ENCODE results near the gene SEC14L2. TPM values are rescaled to one million over a fixed set of nuclear protein-coding genes. Genes with fewer than 3 reads are reported as not detected.

Gene SEC14L2
- total and polyA plus RNA-seq, 3 donors from 2014 or later, result 2.2 to 4.7 (median 3.5) TPM

DNA sequence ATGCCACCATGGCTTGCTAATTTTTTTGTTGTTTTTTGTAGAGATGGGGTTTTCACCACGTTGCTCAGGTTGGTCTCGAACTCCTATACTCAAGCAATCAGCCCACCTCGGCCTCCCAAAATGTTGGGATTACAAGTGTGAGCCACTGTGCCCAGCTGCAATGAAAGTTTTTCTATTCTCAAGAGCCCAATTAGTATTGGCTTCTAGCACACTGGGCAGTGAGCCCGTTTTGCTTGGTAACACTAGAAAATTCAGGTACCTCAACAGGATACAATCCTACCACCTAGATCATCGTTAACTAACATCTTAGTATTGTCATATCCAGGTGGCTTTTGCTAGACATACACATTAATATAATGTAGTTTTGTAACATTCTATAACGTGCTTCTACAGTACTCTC, 56.0 kb downstream of the SEC14L2 start:
- Histone ChIP-seq H3K27me3 (no peaks in the 10 kb centered on the region), H3K9me3 (no peaks in the 10 kb centered on the region), H3K27ac (no peak overlapping the region), H3K4me1 (peaks cover 6% of the 10 kb centered on the region), H3K4me3 (no peak overlapping the region), H3K36me3 (ENCODE audit: low read depth, missing control alignments) (no peaks in the 10 kb centered on the region)
- 79 to 83% methylated on average over 6 of the region's 6 CpGs for WGBS, 2 donors
- no peak for DNase-seq
- TF ChIP-seq POLR2A (IDR thresholded peaks at IDR 0.05), result no peak
- TF ChIP-seq, protein P1, sequence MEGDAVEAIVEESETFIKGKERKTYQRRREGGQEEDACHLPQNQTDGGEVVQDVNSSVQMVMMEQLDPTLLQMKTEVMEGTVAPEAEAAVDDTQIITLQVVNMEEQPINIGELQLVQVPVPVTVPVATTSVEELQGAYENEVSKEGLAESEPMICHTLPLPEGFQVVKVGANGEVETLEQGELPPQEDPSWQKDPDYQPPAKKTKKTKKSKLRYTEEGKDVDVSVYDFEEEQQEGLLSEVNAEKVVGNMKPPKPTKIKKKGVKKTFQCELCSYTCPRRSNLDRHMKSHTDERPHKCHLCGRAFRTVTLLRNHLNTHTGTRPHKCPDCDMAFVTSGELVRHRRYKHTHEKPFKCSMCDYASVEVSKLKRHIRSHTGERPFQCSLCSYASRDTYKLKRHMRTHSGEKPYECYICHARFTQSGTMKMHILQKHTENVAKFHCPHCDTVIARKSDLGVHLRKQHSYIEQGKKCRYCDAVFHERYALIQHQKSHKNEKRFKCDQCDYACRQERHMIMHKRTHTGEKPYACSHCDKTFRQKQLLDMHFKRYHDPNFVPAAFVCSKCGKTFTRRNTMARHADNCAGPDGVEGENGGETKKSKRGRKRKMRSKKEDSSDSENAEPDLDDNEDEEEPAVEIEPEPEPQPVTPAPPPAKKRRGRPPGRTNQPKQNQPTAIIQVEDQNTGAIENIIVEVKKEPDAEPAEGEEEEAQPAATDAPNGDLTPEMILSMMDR (IDR thresholded peaks at IDR 0.05), result no peak
- intact Hi-C loops (cut with DNase I; ENCODE audit: low total_unique reads), result no loop called here

DNA sequence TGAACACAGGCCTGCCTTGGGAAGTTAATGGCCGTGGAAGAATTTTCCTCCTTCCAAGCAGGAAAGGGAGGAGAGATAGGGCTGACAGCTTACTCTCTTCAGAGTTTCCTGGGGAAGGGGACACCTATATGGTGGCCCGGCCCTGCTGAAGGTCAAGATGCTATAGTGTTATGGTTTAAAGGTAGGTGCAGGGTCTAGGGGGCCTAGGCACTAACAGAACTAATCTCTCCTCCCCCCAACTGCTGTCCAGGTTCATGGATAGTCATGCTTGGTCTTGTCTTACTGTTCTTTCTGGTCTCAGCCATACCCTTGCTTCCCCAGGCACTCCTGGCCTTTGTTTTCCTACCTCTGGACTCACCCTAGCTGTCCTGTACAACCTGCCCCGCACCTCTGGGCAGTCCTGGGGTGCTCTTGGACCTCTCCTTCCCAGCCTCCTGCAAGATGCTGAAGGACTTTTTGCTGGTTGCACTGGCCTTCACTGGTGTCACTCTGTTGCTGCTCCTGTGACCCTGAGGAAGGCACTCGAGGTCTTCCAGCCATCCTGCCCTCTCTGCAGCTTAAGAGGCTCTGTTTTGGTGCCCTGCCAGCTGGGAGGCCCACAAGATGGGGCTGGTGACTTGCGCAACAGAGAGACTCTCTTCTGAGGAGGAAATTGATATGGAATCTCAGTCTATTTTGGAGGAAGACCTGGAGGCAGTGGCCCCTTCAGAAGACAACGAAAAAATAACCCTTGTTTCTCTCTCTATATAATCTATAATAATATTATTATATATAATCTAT, 57.1 kb downstream of the SEC14L2 start:
- Histone ChIP-seq H3K4me3 (no peak overlapping the region), H3K9me3 (no peaks in the 10 kb centered on the region), H3K4me1 (peaks cover 6% of the 10 kb centered on the region), H3K27ac (no peak overlapping the region), H3K36me3 (ENCODE audit: low read depth, missing control alignments) (no peaks in the 10 kb centered on the region), H3K27me3 (no peaks in the 10 kb centered on the region)
- intact Hi-C loops (cut with DNase I; ENCODE audit: low total_unique reads), result no loop called here
- peak; percentile 67 for DNase-seq
- TF ChIP-seq POLR2A (IDR thresholded peaks at IDR 0.05), result no peak
- TF ChIP-seq, protein P1 (IDR thresholded peaks at IDR 0.05), result no peak
- 61 to 71% methylated on average over 6 of the region's 6 CpGs for WGBS, 2 donors

DNA sequence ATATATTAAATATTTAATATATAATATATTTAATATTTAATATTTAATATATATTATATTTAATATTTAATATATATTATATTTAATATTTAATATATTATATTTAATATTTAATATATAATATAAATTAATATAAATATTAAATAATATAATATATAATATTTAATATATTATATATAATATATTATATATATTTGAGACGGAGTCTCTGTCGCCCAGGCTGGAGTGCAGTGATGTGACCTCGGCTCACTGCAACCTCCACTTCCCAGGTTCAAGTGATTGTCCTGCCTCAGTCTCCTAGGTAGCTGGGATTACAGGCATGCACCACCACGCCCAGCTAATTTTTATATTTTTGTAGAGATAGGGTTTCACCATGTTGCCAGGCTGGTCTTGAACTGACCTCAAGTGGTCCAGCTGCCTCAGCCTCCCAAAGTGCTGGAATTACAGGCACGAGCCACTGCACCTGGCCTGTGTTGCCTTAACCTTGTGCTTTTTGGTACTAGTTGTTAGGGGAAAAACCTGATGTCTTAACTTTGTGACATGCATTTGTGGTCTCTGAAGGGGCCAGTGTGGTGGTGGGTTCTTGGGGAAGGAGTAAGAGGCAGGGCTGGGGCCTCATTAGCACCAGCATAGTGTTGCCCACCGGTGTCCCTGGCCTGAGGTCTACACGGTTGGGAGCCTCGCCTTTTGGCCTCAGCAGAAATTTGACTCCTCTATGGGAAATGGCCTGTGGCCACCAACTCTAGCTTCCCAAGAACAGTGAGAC, 58.4 kb downstream of the SEC14L2 start:
- Histone ChIP-seq H3K9me3 (no peaks in the 10 kb centered on the region), H3K36me3 (ENCODE audit: low read depth, missing control alignments) (no peaks in the 10 kb centered on the region), H3K27me3 (no peaks in the 10 kb centered on the region), H3K27ac (no peak overlapping the region), H3K4me3 (no peak overlapping the region), H3K4me1 (peaks cover 6% of the 10 kb centered on the region)
- TF ChIP-seq, protein P1 (IDR thresholded peaks at IDR 0.05), result no peak
- TF ChIP-seq POLR2A (IDR thresholded peaks at IDR 0.05), result no peak
- DNase-seq, result no peak
- 86 to 90% methylated on average over 7 to 8 of the region's 8 CpGs for WGBS, 2 donors
- intact Hi-C loops (cut with DNase I; ENCODE audit: low total_unique reads), result no loop called here

DNA sequence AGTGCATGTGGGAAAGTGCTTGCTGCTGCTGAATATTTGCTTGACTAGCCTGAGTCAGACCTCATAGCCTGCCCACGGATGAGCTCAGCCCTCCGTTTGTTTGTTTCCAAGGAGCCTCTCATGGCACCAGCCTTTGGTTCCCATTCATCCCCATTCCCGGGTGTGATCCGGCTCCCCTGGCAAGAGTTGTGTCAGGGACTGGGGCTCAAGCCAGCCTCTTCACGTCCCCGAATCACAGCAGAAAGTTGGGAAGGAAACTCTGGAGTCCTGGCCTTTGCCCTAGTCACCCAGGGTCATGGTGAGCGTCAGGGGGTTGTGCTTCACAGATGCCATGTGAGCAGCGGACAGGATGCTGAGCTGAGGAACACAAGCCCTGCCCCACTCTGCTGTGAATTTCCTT, 61.2 kb downstream of the SEC14L2 start:
- 76 to 80% methylated on average over 8 of the region's 8 CpGs for WGBS, 2 donors
- H3K36me3 ChIP-seq (ENCODE audit: low read depth, missing control alignments), result no peaks in the 10 kb centered on the region
- H3K4me3 ChIP-seq, result no peak overlapping the region
- DNase-seq, result no peak
- no peaks in the 10 kb centered on the region for H3K9me3 ChIP-seq
- no peak for TF ChIP-seq POLR2A (IDR thresholded peaks at IDR 0.05)
- TF ChIP-seq, protein P1 (IDR thresholded peaks at IDR 0.05), result no peak
- intact Hi-C loops (cut with DNase I; ENCODE audit: low total_unique reads), result no loop called here
- H3K27ac ChIP-seq, result no peak overlapping the region
- no peaks in the 10 kb centered on the region for H3K27me3 ChIP-seq
- H3K4me1 ChIP-seq, result no peaks in the 10 kb centered on the region

Data from testis (tissue), 3 donors.